Fibroblast of lung (primary cell): Measurements from ENCODE around the gene UPP1.
"Not testable (repeated sequence)": the region's sequence is repeated elsewhere in the genome, so short reads cannot be mapped to it uniquely, and the experiment has no call there.

Experiments
- EZH2 ChIP-seq: IDR thresholded peaks from 2 replicates; pipeline ENCODE4 v1.5.1; 2012; ENCODE audit warnings: low read length, control low read depth, mild to moderate bottlenecking; ENCODE audit errors: missing control alignments
- TF ChIP-seq, protein P1 (sequence below), 2 donors: IDR thresholded peaks in 1 of 2; conservative IDR thresholded peaks in 1 of 2; 1 replicate in 1 of 2; 2 replicates in 1 of 2; pipeline ENCODE4 v1.5.1; 2011 to 2012; ENCODE audit warnings: low read length in 2 of 2, control low read depth in 1 of 2, inconsistent platforms in 1 of 2, low read depth in 1 of 2, mild to moderate bottlenecking in 1 of 2

DNA sequence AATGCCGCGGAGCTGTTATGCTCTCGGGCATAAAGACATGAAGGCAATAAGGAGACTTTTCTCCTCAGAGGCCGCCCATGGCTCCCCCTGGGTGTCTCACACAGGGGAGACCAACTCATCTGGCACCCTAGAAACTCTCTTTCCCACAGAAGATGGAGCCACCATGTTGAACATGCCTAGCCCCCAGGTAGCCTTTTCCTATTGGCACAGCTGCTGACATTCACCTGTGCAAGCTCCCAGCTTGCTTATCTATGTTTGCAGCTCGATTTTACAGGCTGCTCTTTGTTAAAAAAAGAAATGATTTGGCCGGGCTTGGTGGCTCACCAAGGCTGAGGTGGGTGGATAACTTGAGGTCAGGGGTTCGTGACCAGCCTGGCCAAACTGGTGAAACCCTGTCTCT lies 58.6 kb downstream of the UPP1 start:
- TF ChIP-seq, protein P1, sequence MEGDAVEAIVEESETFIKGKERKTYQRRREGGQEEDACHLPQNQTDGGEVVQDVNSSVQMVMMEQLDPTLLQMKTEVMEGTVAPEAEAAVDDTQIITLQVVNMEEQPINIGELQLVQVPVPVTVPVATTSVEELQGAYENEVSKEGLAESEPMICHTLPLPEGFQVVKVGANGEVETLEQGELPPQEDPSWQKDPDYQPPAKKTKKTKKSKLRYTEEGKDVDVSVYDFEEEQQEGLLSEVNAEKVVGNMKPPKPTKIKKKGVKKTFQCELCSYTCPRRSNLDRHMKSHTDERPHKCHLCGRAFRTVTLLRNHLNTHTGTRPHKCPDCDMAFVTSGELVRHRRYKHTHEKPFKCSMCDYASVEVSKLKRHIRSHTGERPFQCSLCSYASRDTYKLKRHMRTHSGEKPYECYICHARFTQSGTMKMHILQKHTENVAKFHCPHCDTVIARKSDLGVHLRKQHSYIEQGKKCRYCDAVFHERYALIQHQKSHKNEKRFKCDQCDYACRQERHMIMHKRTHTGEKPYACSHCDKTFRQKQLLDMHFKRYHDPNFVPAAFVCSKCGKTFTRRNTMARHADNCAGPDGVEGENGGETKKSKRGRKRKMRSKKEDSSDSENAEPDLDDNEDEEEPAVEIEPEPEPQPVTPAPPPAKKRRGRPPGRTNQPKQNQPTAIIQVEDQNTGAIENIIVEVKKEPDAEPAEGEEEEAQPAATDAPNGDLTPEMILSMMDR (conservative IDR thresholded peaks at IDR 0.05 in 1 of 2, IDR thresholded peaks at IDR 0.05 in 1 of 2; ENCODE audit: low read depth in 1 of 2, low read length in 2 of 2) = not testable (repeated sequence)
- not testable (repeated sequence) for TF ChIP-seq EZH2
